Astrocyte of the hippocampus (primary cell): ENCODE data around the gene RNF5.
"Not testable (repeated sequence)": the region's sequence is repeated elsewhere in the genome, so short reads cannot be mapped to it uniquely, and the experiment has no call there.

Source experiments
- DNase-seq: peaks from one replicate; pipeline ENCODE4 v3.0.0; 2011; ENCODE audit warnings: low read depth, low spot score

Gene RNF5

DNA sequence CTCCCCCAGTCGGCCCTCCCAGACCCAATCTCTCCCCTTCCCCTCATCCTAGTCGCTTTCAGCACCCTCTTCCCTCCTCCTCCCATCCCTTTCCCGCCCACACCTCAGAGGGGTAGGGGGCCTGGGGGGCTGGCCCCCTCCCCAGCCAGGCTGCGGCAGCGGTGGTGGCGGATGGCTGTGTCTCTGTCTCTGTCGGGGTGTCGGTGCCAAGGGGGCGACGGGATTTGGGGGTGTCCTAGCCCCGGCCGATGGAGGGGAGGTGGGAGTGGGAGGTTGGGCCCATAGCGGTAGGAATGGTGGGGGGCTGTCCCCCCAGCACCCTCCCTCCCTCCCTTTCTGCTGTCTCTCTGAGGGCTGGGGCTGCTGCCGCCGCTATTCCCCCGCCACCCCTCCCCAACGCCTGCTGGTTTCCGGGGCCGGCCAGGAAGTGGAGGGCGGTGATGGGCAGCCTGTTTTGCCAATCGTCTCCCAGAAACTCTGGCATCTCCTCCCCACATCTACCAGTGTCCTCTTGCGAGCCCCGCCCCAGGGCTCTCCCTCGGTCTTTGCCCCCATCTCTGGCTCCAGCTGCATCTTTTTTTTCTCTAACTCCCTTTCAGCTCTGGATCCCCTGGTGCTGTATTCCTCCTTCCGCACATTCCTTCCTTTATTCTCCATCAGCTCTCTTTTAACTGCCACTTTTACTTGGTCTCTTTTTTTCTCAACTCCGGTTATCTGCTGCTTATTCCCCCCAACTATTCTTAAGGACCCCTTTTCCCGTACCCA lies 2.3 kb upstream of the RNF5 start, which contains the start of gene AGPAT1:
Gene AGPAT1 (minus strand): TSS at position 374 of the 765 bp plus-strand sequence. CDS start 4,588 bp downstream, outside the sequence.
- DNase-seq, result peak; percentile 99

DNA sequence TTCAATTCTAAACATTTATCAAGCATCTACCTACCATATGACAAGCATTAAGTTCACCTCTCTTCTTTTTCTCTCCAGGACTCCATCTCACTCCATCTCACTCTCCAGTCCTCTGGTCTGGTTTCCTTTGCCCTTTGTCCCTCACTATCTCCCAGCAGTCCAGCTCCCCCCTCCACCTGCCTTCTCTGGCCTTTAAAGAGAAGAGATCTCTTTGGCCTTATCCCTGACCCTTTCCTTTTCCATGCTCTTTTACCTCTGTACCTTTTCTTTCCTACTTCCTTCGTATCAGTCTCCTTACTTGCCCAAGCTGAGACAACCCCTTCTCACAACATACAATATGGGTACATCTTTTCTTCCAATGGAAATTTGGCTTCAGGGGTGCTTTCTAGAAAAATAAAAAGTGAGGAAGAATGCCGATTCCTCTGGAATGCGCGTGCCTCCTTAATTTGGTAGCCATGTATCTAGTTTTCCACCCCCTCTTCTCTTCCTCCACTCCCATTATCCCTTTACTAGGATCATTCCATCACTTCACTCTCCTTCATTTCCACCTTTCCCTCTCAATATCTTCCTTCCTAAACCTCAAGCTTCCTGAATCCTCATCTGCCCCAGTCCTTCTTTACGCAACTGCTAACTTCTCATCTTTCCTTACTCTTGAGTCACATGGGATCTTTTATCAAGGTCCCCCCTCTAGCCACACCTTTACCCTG lies 1.6 kb upstream of the RNF5 start:
- DNase-seq, result no peak

DNA sequence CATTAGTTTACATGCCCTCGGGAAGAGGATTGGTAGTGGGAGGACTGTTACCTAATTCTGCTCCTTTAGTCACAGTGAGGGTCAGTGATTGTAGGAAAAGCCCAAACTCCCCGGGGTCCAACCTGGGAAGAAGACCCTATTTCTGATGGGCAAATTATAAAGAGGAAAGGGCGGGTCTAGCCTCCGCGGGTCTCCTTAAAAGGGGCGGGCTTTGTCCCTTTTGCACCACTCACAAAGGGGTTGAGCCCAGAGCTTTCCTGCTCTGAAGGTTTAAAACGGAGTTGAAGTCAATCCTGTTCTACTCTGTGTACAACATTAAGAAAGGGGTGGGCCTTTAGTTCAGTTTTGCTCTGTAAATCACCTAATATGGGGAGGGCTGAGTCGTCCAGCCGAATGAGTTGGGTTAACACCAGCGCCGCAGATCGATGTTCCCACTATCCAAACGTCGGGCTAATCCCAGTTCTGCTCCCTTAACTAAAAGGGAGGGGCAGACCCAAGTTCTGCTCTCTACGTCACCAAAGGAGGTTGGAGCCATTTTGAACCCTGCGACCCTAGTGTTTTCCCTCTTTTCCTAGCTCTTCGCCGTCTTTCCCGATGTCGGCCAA lies 920 bp upstream of the RNF5 start:
- no peak for DNase-seq

DNA sequence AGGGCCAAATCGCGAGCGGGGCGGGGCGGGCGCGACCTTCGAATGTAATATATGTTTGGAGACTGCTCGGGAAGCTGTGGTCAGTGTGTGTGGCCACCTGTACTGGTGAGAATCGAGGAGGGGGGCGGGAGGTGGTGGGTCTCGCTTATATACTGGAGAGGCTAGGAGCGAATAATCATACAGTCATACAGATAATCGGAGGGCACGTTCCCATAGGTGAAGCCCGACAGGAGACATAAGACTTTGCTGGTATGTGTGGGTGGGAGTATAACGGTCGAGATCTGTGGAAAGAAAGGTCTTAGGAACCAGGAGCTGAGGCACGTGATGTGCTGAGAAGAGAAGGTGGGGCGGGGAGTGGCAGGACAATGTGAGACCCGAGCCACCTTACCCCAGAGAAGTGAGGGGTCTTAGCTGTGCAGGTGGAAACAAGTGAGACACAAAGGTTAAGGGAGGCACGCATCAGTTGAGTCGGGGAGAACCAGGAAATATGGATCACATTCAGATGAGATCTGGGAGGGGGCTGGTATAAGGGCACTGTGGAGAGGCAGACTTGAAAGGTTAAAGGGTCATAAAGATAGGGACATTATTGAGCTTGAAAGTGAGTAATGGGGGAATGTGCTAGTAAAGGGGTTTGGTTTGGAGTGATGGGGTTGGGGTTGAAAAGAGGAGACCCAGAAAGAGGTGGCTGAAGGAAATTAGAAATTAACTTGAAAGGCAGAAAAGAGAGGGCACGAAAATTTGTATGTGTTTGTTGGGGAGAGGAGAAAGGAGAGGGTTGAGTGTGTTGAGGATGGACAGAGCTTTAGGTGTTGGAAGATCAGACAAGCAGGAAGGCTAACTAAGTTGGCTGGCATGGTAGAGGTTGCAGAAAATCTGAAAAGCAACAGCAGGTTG lies 589 bp downstream of the RNF5 start:
- peak; percentile 39 for DNase-seq

DNA sequence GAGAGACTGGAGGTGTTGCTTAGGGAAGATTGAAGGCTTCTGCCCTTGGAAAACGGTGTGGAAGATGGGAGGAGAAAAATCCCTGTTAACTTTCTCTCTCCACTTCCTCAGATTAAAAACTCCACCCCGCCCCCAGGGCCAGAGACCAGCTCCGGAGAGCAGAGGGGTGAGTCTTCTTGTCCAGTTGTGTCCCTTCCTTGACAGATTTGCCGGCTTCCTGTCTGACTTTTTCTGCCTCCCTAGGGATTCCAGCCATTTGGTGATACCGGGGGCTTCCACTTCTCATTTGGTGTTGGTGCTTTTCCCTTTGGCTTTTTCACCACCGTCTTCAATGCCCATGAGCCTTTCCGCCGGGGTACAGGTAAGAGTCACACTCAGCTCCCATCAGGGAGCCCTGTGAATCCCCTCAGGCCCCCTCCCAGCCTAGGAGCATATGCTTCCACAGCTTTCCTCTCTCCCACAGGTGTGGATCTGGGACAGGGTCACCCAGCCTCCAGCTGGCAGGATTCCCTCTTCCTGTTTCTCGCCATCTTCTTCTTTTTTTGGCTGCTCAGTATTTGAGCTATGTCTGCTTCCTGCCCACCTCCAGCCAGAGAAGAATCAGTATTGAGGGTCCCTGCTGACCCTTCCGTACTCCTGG lies 1.7 kb downstream of the RNF5 start:
- DNase-seq, result no peak

DNA sequence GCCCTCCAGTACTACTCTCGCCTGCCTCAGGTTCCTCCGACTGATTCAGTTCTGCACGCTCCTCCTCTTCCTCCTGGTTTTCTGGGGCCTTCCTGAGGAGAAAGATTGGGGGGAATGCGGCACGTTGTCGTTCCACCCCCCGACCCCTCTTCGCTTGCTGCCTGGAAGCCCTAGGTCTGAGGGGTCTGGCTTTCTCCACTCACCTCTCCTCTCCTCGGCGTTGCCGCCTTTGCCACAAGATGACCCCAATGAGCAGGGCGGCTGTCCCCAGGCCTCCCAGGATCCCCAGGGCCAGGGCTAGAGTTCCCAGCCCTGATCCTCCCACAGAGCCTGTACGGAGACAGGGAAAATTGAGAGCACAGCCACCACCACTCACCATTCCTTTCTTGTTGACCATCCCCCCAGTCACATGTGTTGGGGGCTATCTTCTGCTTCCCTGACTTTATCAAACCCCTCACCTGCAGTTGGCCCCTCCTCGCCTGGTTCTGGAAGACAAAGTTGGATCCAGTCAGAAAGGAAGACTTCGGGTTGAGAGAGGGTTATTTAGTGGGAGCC lies 3.0 kb downstream of the RNF5 start:
- no peak for DNase-seq

DNA sequence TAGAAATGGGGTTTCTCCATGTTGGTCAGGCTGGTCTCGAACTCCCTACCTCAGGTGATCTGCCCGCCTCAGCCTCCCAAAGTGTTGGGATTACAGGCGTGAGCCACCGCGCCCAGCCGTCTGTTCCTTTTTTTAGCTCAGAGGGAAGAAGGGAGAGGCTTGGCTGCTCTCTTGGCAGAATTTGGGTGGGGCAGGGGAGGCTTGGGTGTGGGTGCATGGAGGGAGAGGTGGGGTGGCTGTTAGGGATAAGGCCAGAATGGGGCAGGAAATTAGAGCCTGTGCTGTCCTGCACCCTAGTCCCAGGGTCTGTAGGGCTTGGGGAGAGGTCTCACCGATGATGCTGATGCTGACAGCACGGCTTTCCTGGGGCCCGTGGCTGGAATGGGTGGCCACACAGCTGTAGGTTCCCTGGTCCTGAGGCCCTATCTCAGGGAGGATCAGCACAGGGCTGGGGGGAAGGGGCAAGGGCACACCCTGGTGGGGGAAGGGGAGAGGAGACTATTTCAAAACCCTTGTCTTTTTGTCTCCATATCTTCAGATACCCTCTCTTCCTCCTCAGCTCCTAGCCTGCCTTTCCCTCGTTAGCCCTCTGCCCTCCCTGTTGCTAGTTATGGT lies 3.8 kb downstream of the RNF5 start:
- DNase-seq, result no peak

DNA sequence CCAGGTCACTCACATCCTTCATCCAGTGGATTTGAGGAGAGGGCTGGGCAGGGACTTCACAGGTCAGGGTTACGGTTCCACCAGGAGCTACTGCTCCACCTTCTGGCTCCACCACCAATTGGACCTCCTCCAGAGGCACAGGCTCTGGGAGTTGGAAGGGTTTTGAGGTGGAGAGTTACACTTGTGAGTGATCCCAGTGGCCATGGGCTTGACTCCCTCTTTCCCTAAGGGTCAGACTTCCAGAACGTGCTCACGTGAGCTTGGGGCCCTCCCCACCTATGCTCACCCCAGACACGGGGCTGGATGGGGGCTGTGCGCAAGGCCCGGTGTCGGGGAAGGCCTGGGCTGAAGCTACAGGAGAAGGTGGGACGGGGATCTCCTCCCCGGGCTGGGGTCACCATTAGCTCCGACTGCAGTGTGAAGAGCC lies 4.4 kb downstream of the RNF5 start:
- DNase-seq, result no peak

DNA sequence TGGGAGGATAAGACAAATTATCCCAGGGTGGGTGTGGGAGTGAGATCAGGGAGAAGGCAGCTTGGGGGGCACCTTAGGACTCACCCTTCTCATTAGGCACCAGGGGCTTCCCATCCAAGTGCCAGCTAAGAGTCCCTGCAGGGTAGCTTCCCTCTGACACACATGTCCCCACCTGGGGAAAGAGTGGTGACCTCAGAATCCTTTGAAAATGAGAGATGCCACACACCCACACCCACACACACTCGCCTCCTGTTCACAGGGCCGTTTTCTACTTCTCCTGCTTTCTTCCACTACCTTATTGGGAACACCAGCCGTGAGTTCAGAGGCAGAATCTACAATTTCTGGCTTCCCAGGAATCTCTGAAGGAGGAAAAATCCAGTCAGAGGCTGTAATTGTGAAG lies 4.8 kb downstream of the RNF5 start:
- no peak for DNase-seq

DNA sequence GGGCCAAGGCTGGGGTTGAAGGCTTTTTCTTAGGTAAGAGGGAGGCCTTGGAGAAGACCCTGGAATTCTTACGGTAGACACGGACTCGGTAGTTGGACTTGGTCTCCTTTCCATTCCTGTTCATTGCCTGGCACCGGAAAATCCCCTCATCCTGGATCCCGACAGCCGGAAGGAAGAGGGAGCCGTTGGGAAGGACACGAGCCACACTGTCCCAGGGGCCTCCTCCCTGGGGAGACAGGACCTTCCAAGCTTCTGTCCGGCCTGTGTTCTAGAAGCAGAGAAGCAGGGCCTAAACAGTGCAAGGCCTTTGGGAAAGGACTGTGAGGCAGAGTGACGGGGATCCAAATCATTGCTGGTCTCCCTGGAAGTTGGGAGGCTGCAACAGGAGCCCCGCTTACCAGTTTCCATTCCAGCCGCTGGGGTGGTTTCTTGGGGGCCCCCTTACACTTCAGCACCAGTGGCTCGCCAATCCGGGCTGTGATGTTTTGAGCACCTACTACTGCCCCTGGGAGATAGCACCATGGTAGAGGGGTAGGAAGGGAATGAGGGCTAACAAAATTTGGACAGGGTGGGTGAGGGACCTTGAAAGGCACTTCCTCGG lies 5.4 kb downstream of the RNF5 start:
- DNase-seq, result no peak

DNA sequence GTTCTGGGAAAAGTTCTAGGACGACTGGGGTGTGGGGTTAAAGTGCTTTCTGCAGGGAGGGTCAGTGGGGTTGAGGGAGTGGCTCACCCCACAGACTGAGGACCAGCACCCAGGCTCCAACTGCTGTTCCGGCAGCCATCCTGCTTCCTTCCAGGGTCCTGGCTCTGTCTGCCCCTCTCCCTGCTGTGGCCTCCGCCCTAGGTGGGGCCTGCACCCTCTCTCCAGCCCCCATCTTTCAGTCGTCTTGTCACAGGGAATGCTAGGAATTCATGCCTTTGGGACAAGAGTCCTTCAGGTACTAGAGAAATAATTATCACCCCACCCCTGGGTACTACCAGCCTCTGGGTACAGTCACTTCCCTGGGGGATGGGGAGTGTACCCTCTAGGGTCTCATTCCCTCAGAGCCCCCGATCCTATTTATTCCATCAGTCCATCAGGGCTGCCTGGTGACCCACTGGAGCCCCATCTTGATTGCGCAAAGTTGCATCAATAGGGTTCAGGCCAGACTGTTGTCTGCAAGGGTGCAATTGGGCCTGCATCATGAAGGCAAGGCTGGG lies 6.0 kb downstream of the RNF5 start, which contains the start of gene AGER:
Gene AGER (minus strand): TSS at position 170 of the 557 bp plus-strand sequence. CDS start 31 bp downstream, at position 139.
- no peak for DNase-seq

DNA sequence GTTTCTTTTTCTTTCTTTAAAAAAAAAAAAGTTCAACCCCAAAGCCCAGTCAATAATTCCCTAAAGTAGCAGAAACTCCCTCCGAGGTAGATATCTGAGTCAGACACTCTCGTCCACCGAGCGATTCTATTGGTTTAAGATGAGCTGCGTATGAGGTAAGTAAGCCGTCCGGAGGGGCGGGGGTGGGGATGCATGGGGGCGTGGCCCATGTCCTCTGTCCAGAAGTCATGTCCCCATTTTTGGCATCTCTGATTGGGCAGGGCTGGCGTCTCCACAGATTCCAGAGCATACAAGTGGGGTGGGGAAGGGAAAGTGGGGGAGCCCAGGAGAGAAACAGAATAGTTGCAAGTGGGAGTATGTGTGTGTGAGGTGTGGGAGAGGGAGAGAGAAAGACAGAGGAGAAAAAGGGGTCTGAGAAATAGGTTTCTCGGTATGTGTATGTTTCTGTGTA lies 7.5 kb downstream of the RNF5 start:
- DNase-seq, result peak; percentile 89

DNA sequence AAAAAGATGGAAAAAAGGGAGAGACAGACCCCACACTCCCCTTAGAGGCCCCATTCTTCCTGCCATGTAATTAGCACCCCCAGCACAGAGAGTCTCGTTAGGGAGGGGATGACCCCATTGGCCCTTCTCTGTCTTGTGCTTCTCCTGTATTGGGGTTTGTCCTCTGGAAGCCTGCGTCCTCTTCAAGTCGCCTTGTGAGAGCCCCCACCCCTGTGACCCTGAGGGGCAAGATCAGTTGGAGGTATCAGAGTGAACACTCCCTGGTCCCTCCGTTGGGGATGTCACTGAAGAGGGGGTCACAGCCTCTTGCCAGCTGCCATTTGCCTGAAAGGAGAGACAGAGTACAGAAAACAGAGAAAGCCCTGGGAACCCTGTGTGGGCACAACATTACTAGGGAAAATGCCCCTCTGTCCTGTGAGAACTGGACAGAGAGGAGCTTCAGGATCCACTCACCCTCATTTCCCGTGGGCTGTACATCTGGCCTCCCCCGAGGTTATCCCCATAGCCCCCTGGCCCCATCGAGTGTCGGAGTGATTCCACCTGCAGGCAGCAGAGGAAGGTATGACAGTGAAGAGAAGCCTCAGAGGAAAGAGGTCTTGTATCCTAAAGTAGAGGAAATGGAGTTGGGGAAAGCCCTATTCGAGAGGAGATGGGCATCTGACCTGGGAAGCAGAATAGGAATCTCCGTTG lies 8.1 kb downstream of the RNF5 start:
- not testable (repeated sequence) for DNase-seq

DNA sequence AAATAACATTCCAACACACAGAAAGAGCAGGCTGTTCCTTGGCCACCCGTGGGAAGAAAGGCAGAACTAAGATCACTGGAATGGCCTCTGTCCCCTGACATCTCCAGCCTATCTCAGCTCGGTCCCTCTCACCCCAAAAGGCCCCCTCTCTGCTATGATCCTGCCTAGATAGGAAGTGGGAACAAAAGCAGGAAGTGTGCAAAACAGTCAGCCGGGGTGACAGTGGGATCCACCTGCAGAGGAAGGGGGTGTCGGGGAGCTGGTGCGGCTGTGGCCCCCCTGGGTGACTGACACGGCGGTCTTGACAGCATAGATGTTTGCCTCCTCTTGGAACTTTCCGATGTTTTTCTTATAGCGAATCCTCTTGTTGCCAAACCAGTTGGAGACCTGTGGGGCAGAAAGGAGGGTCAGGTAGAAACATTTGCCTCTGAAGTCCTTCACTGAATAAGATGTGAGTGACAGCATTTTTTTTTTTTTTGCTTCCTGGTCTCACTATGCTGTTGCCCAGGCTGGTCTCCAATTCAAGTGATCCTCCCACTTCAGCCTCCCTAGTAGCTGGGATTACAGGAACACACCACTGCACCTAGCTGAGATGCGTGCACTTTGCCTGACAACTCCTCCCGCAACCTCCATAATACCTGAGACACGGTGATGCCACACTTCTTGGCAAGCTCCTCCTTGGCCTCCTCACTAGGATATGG lies 9.0 kb downstream of the RNF5 start:
- DNase-seq, result no peak

DNA sequence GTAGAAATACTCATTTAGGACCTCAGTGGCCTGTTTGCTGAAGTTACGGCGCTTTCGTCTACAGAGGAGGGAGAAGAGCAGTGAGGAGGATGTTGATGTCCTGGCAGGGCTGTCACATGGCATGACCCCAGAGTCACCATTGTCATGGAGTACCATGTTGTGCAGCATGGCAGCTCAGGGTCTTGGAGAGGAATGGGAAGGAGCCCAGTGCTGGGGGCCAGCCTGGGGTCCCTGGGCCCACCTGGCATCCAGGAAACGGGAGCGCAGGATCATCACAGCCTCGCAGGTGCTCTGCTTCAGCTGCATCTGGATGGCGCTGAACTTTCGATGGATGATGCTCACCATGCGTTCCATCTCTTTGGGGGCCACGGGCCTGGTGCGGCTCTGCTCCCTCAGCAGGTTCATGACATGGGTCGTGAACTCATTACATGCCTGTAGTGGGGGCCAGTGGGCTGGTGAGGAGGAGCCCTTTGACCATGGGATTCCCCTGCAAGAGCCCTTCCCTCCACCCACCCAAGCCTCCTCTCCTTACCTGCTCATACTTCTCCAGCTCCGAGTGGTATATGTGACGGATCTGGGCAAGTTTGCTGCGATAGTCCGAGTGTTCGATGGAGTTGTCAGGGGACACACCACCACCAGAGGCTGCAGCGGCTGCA lies 9.6 kb downstream of the RNF5 start:
- DNase-seq, result not testable (repeated sequence)

DNA sequence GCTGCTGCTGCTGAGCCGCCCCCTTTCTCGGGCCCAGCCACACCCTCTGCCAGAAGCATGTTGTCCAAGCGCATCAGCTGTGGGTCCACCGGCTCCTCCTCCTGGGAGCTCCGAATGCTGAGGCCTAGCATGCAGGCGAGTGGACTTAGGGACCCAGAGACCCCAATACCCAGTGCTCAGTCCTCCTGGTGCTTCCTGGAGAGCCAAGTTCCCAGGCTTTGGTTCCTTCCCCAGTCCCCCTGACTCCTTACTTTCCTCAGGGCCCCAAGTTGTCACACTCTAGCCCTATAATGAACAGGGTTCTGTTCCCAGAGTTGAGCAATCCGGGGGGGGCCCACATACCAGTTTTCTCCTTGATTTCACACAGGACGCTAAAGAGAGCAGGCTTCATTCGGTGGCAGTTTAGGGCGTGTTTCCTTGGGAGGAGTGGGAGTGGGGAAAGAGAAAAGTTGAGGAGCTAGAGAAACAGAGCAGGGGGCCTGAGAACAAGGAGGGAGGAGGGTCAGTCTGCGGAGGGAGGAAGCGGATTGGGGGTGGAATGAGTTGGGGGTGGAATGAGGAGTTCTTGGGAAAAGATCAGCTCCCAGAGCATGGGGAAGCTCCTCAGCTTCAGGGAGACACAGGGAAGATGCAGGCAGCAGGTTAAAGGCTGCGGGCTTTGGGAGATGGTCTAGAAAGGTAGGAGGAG lies 10.3 kb downstream of the RNF5 start:
- DNase-seq, result peak; percentile 28
